ENCODE measurements around the gene SOHLH1.

Gene SOHLH1

DNA sequence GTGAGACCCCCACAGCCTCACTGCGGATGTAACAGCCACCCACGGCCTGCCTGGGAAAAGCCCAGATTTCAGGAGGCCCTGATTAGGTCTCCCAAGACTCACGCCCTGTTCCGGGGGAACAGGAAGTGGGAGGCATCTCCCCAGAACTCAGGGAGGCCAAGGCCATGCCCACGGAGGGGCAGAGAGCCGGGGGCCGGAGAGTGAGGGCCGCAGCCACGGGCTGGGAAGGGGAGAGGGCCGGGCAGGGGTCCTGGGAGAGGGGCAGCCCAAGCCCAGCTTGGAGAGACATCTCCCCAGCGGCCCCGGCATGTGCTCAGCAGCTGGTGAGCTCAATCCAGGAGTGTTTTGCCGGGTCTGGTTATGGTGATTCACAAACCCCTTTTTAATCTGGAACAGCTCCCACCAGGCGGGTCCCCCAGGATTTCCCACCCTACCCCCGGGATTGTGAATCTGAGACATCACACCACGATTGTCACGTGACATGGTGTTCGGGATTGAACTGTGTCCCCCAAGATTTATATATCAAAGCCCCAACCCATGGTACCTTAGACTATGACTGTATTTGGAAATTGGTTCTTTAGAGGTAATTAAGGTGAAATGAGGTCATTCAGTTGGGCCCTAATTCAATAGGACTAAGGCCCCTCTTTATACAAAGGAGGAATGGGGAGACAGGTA is 29.3 kb upstream of the SOHLH1 start:
- no peak for DNase-seq

DNA sequence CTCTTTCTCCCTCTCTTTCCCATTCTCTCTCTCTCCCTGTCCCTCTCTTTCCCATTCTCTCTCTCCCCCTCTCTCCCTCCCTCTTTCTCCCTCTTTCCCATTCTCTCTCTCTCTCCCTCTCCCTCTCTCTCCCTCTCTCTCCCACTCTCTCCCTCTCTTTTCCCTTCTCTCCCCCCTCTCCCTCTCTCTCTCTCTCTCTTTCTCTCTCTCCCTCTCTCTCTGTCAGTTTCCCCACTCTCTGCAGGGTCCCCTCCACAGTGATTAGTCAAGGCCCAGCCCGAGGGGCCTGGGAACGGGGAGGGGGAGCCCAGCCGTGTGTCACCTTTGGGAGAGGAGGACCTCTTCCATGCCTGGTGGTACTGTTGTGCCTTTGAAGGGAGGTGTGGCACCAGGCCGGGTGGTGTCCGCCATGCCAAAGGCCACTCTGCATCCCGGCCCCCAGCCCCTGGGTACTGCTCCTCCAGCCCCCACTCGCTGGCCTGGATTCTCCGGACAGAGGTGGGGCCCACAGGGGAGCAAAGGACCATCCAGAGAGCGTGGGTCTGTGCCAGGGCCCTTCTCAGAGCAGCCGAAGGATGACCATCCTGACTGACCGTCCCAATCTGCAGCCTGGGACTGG is 28.1 kb upstream of the SOHLH1 start:
- no peak for DNase-seq

DNA sequence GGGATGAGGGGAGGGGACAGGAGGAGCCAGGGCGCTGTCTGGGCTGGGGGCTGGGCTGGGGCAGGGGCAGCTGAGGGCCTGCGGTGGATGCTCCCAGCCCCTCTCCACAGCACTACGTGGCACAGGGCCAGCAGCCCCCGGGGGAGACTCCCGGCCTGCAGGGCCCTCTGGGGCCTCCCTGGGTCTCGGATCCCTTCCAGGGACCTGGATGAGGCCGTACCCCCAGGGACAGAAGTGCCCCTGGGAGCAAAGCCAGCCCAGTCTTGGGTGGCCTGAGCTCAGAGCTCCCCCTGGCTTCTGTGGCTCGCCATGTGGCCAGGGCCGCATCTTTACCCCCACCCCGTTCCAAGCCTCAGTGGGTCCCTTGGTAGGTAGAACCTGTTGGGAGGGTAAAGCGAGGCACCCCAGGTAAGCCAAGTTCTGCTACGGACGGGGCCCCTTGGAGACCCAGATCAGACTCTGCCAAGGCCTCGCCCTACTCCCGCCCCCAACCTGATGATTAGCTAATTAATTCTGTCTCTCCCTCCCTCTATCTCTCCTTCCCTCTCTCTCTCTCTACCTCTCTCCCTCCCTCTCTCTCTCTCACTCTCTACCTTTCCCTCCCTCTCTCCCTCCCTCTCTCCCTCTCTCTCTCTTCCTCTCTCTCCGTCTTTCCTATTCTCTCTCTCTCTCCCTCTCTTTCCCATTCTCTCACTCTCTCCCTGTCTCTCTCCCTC is 27.0 kb upstream of the SOHLH1 start:
- no peak for DNase-seq

DNA sequence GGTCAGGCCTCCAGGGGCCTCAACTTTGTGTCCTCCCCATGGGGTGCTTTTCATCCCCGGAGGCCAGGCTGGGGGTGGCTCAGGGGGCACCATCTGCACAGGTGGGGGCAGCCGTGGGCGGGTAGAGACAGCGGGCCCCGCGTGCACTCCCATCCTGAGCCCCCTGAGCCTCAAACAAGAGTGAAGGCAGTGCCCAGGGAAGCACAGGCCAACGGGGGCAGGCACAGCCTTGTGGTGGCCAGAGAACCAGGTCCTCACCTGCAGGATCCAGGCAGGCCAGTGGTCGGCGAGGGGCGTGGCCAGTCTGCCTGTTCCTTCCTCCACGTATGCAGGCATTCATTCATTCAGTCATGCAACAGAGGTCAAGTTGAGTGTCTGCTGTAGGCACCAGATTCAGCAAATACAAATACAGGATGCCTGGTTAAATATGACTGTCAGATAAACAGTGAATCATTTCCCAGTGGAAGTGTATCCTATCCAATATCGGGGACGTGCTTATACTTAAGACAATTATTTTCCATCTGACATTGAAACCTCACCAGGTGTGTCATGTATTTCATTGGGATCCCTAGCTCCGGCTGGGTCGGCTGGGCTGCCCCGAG is 25.0 kb upstream of the SOHLH1 start:
- no peak for DNase-seq

DNA sequence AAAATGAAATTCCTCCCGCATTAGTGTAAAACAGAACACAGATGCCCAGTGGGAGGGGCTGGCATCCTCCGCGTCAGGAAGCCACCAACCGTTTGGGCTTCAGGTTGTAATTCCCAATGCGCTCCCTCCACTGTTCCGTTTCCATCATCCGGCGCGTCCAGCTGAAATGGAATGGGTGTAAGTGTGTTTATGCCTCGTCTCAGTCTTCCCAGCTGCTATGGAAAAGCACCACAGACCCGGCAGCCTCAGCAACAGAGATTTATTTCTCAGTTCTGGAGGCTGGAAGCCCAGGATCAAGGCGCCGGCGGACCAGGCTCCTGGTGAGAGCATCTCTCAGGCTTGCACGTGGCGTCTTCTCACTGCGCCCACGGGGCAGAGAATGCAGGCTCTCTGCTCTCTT is 23.1 kb upstream of the SOHLH1 start:
- DNase-seq = no peak

DNA sequence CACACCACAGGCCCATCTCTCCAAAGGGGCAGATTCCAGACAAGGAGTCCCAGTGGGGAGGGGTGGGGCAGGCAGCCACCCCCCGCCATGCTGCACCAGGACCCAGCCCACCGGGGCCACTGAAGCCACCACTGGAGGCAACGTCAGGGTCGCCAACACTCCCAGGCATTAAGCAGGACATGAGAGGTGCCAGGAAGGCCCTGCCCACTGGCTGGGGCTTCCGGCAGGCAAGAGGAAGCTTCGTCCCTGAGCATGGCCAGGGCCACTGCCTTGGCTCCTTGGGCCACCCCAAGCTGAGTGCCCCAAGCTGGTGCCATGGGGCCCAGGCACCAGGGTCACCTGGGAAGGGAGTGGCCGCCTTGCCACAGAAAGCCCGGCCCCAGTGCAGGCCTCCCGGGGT is 20.2 kb upstream of the SOHLH1 start:
- DNase-seq = no peak

DNA sequence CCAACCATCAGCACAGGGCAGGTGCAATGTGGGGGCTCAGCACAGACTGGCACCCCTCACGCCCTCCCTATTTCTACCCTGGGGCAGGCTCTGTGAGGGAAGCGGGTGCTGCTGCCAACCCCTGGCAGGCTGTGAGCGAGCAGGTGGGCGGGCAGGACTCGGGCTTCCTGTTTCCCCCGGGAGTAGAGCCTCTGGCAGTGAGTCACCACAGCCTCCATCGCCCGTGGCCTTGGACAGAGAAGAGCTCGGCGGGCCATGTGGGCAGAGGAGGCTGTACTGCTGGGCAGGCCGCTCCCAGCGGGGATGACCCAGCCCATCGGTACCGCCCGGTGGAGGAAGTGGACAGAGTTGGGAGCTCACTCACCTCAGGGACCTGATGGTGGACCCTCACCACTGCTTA is 19.3 kb upstream of the SOHLH1 start:
- DNase-seq = no peak

DNA sequence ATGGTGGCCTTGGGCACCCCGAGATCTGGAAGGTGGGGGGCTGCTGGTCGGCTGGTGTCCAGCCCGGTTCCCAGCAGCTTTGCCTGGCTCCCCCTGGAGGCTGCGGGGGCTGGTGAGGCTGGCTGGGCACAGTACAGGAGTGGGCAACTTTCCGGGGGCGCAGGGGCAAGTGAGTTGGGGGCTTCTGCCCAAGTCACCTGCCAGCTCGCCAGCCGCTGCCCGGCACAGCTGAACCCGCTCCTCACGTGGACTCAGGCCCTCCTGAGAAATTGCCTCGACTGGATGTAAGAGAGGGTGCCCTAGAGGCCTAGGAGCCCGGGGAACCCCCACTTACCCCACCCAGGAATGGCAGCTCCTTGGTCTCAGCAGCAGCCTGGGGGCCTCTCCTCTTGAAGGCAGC is 18.1 kb upstream of the SOHLH1 start:
- DNase-seq = no peak

DNA sequence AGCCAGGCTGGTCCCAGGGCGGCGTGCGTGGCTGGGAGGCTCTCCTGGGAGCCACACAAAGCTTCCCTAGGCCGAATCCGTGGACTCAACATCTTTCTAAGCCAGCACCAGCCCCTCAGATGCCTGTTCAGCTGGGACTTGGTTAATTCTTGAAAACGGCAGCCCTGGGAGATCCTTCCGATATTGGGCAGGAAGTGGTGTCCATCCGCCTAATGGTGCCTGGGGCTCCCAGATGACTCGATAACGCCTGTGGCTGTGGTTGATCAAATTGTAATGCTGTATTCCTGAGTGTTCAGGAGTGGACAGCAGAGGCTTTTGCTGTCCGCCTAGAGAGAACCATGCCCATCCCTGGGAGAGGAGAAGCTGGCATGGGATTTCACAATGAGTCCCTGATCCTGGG is 16.8 kb upstream of the SOHLH1 start:
- no peak for DNase-seq

DNA sequence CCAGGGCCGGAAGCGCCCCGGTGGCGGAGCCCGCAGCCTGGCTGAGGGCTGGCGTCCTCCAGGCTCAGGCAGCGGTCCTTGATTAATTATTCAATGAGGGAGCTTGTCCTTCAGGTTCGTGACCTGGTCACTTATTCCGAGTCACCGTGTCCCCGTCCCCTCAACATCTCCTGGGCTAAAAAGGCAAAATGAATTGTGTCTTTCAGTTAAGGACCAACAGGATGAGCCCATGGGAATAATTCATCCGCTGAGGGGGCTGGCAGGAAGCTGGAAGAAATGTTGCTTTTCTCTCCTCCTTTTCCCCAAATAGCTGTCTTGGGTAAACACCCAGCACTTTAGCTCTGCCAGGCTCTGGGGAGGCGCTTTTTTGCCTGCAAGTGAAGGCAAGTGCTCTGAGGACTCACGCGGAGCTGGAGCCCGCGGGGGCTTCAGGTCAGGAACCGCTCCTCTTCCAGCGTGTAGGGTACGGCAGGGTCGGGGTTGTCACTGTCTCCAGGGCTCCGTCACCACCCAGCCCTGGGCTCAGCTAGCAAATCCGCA is 15.8 kb upstream of the SOHLH1 start:
- no peak for DNase-seq

DNA sequence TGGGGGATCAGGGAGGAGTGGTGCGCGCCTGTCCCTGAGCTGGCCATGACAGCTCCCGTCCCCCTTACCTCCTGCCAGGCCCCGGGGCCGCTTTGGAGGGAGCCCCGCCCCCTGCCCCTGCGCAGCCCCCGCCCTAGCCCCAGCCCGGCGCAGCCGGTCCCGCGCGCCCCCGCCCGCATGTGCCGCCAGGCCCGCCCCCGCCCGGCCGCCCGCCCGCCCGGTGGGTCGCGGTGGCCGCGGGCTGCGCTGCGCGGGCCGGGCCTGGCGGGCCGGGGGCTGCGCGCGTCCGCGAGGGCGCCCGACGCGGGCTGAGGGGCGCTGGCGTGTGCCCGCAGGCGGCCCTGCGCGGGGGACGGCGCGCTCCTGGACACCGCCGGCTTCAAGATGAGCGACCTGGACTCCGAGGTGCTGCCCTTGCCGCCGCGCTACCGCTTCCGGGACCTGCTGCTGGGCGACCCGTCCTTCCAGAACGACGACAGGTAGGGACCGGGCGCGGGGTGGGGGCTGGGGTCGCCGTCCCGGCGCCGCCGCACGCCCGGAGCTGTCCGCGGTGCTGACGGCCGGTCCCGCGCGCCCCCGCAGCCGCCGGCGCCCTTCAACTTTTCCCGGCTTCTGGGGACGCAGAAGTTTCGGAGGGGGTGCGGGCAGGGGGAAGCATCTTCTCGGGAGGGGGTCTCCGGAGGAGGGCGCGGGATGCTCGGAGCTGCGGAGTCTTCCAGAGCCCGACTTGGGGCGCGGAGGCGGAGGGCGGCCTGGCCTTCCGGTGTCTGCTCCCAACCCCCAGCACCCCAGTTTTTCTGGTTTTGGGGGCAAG is 15.2 kb upstream of the SOHLH1 start:
- no peak for DNase-seq

DNA sequence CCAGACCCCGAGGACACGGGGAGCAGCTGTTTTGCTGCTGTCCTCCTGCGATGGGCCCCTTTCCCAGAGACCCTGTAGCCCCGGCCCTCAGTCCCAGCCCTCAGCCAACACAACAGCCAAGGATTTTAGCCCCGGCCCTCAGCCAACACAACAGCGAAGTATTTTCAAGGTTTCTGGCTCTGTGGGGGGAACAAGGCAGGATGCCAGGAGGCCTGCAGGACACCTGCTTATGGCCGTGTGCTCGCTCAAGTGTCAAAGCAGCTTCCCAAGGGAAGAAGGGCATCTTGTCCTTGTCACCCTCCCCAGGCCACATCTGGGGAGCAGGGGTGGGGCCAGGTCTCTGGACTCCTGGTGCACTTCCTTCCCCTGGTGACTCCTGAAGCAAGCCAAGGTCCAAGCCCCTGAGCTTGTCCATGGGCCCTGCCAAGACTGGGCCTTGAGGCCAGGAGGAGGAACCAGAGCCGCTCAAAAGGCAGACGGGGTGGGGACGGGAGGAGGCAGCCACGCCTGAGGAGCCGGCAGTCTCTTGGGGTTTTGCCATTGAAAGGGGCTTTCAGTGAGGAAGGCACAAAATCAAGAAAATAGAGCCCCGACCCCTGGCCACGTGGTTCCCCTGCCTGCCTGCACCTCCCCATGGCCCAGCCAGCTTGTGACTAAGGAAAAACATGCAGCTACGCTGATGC is 13.5 kb upstream of the SOHLH1 start:
- no peak for DNase-seq

DNA sequence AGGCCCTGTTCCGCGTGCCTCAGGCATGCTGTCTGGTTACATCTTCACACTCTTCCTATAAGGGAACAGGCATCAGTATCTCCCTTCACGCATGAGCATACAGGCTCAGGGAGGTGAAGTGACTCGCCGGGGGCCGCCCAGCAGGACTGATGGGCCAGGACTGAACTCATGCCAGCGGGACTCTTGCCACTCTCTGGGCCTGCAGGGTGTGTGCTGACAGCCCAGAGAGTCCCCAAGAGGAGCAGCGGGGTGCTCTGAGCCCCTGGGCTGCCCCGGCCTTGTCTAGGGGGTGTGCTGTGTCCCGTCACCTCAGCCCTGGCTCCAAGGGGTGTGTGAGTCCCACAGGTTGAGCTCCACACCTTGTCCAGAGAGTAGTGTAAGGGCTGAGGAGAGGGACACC is 12.6 kb upstream of the SOHLH1 start:
- no peak for DNase-seq

DNA sequence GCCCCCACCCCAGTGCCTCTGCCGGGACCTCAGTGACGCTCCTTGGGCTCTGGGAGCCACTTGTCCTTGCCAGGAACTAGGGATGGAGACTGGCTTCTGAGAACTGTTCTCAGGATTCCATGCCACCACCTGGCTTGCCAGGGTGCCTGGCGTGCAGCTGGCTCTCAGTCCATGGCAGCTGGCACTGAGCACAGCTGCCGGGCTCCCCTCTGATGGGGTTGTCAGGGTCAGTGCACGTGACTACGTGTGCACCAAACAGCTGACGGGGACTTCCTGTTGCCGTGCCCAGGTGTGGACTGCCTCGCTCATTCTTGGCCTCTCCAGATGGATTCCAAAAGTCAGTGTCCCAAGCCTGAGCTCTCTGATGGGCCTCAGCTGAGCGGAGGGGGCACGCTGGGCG is 12.1 kb upstream of the SOHLH1 start:
- DNase-seq = no peak

DNA sequence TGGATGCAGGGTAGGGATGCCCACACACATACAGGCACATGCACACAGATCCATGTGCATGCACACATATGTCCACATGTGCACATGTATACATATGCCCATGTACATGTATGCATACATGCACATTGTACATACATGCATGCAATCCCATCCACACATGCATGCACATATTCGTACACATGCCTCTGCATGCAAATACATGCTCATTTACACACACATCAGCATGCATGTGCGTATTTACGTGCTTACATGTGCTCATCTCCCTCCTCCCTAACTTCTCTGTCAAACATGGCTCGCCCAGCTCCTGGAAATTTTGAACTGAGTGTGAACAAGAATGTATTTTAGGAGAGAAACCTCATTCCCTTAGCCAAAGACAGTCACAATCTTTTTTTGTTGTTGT is 8.9 kb upstream of the SOHLH1 start:
- DNase-seq = no peak

DNA sequence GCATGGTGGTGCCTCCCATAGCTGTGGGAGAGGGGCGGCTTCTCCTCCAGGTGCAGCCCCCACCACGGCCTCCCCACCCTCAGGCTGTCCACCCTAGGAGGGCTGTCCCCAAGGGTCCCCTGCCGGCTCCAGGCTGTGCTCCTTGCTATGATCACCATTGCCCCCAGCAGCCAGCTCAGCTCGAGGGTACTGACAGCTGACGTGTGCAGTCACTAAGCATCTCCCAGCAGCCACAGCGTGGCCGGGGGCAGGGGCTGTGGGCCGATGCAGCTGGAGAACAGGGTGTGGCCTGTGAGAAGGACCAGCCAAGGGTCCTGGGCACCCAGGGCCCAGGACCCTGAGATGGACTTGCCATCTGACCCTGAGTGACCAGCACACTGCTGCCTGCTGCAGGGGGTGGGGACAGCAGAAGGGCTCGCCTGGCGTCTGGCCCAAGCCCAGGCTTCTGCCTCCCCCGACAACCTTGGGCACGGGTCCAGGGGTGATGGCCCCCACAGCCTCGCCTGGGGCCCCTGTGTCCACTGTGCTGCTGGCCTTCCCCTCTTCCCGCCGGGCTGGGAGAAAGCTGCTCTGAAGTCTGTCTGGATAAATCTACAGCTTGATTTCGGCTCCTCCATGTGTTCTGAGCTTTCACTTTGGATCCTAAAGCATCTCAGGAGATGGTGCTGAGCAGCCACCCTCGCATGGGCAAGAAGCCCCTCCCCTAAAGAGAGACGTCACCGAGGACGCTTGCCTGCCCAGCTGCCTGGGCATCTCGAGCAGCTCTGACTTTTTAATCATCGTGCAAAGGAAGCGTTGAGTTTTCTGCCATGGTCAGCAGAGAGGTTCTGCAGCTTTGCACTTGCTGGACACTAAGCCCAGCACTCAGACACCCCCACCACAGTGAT is 8.2 kb upstream of the SOHLH1 start:
- DNase-seq = no peak

DNA sequence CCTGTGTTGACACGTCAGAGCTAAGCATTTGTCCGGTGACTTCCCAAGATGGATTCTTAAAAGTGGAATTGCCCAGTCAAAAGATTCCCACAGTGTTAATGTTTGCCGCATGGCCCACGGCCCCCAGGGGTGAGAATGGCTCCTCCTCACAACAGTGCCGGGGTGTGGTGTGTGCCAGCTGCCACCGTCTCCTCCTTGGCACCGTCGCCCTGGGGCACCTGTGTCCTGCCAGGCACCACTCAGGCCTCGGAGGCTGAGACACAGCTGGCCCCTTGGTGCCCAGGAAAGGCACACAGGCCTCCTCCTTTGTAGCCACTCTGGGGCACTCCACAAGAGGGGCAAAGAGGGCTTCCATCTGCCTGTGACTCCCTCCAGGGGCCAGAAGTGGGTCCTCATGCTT is 7.0 kb upstream of the SOHLH1 start:
- DNase-seq = no peak

DNA sequence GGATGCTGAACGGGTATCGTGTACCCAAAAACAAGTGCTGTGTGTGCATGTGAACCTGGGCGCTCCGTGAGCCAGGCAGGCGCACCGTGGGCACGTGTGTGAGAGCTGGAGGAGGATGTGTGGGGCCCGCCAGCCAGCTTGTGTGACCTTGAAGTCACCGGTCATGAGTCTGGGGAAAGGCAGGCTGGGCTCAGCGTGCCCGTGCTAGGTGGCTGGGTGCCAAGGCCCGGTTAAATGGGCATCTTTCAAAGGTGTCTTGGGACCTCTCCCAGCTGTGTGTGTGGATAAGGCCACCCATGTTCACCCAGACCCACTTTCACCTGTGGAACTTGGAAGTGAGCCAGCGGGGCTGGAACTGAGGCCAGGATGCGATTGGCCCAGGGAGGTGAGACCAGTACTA is 6.1 kb upstream of the SOHLH1 start:
- no peak for DNase-seq

DNA sequence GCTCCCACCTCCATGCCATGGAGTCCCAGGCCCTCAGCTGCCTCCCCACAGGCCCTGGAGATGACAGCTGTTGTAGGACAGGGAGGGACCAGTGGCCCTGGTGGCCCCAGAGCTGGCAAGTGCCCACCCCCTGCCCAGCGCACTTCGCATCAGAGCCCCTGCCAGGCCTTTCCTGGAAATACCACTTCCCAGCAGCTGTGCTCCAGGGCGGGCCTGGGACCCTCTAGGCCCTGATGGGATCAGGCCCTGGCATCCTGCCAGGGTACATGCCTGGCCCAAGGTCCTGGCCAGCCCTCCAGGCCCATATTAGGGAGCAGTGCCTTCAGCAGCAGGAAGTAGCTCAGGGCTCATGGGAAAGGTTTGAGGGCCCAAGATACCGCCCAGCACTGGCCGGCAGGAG is 5.2 kb upstream of the SOHLH1 start:
- DNase-seq = no peak

DNA sequence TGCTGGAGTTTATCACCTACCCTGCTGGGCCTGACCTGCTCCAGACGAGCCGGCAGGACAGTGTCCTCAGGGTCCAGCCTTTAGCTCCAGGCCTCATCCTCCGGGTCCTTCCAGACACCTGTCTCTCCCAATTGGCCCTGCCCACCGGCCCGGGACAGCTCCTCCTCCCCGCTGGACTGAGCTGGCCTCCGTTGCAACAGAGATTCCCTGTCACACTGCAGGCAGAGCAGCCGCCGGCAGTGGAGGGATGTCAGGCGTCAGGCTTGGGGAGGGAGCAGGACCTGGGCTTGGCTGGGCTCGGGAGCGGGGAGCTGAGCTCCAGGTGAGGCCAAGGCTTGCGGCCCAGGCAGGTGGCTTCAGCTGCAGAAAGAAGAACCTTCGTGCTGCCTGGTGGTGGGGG is 4.4 kb upstream of the SOHLH1 start:
- no peak for DNase-seq
